Nephron (organoid): Measurements from ENCODE around the gene FBXO5.

ENCODE experiments used
- H3K27ac Mint-ChIP-seq, 3 experiments: 2 replicates each; pipeline ENCODE4 v1.8.0; 2020; ENCODE audit warnings: mixed read lengths in 3 of 3, mild to moderate bottlenecking in 2 of 3, moderate library complexity in 1 of 3
- H3K27me3 Mint-ChIP-seq: 2 replicates; pipeline ENCODE4 v1.8.0; 2021; ENCODE audit warnings: low read depth, mild to moderate bottlenecking, moderate library complexity, mixed read lengths
- H3K36me3 Mint-ChIP-seq: 2 replicates; pipeline ENCODE4 v1.8.0; 2020; ENCODE audit warnings: low read depth, mixed read lengths
- H3K4me1 Mint-ChIP-seq: 2 replicates; pipeline ENCODE4 v1.8.0; 2020; ENCODE audit warnings: mixed read lengths
- H3K4me3 Mint-ChIP-seq, 3 experiments: 2 replicates each; pipeline ENCODE4 v1.8.0; 2020; ENCODE audit warnings: mild to moderate bottlenecking in 3 of 3, mixed read lengths in 3 of 3, moderate library complexity in 2 of 3
- H3K9me3 Mint-ChIP-seq: 2 replicates; pipeline ENCODE4 v1.8.0; 2020; ENCODE audit warnings: mixed read lengths
- CTCF ChIP-seq, 3 experiments: fragments of 200-600 bp; sonication (generic); IDR thresholded peaks; one replicate each; pipeline ENCODE4 v1.5.0; 2021; ENCODE audit warnings: antibody characterized with exemption in 3 of 3; ENCODE audit not compliant: unreplicated experiment in 3 of 3

The FBXO5 gene

GRCh38 chr6:152943260-152943897 lies 39.5 kb downstream of the FBXO5 start:
- Mint-ChIP-seq H3K27me3 (peaks cover 8% of the 10 kb centered on the region), H3K4me3 (no peak overlapping the region), H3K4me1 (no peaks in the 10 kb centered on the region), H3K36me3 (no peaks in the 10 kb centered on the region), H3K9me3 (no peaks in the 10 kb centered on the region), H3K27ac (no peak overlapping the region)
- TF ChIP-seq CTCF (IDR thresholded peaks at IDR 0.05; ENCODE audit: unreplicated experiment in 3 of 3) = no peak

GRCh38 chr6:152942319-152942869 lies 40.4 kb downstream of the FBXO5 start:
- TF ChIP-seq CTCF (IDR thresholded peaks at IDR 0.05; ENCODE audit: unreplicated experiment in 3 of 3) = no peak
- Mint-ChIP-seq H3K9me3 (no peaks in the 10 kb centered on the region), H3K36me3 (no peaks in the 10 kb centered on the region), H3K4me3 (no peak overlapping the region), H3K4me1 (no peaks in the 10 kb centered on the region), H3K27ac (no peak overlapping the region), H3K27me3 (peaks cover 8% of the 10 kb centered on the region)

- H3K27ac Mint-ChIP-seq = no peak overlapping the region
- H3K4me3 Mint-ChIP-seq = no peak overlapping the region
- peaks cover 8% of the 10 kb centered on the region for H3K27me3 Mint-ChIP-seq
- H3K4me1 Mint-ChIP-seq = no peaks in the 10 kb centered on the region
- TF ChIP-seq CTCF (IDR thresholded peaks at IDR 0.05; ENCODE audit: unreplicated experiment in 3 of 3) = no peak
- no peaks in the 10 kb centered on the region for H3K9me3 Mint-ChIP-seq
- no peaks in the 10 kb centered on the region for H3K36me3 Mint-ChIP-seq
Observed at GRCh38 chr6:152941746-152942145, 41.1 kb downstream of the FBXO5 start.

GRCh38 chr6:152932865-152933264 lies 50.0 kb downstream of the FBXO5 start:
- no peak overlapping the region for H3K4me3 Mint-ChIP-seq

GRCh38 chr6:152922706-152923105 lies 60.1 kb downstream of the FBXO5 start:
- Mint-ChIP-seq H3K4me1 (no peaks in the 10 kb centered on the region), H3K27ac (no peak overlapping the region), H3K36me3 (no peaks in the 10 kb centered on the region), H3K4me3 (no peak overlapping the region), H3K9me3 (peaks cover 2% of the 10 kb centered on the region), H3K27me3 (peaks cover 3% of the 10 kb centered on the region)
- no peak for TF ChIP-seq CTCF (IDR thresholded peaks at IDR 0.05; ENCODE audit: unreplicated experiment in 3 of 3)

More at GRCh38 chr6:152932865-152933264, 50.0 kb downstream of the FBXO5 start:
- TF ChIP-seq CTCF (IDR thresholded peaks at IDR 0.05; ENCODE audit: unreplicated experiment in 3 of 3) = no peak
- Mint-ChIP-seq H3K9me3 (no peaks in the 10 kb centered on the region), H3K27ac (no peak overlapping the region), H3K36me3 (no peaks in the 10 kb centered on the region), H3K27me3 (peaks cover 7% of the 10 kb centered on the region), H3K4me1 (no peaks in the 10 kb centered on the region)
